Lower leg skin (tissue), 3 donors: ENCODE measurements around the gene TRUB2.

Source experiments
- POLR2A ChIP-seq, 2 donors: fragments of 450-650 bp; IDR thresholded peaks; one replicate each; pipeline ENCODE4 v1.6.1; 2016 to 2017; ENCODE audit warnings: antibody characterized with exemption in 2 of 2, mild to moderate bottlenecking in 1 of 2, moderate library complexity in 1 of 2
- TF ChIP-seq, protein P1 (sequence below), 3 donors: fragments of 450-650 bp; IDR thresholded peaks; one replicate each; pipeline ENCODE4 v1.5.1; 2016; ENCODE audit warnings: antibody characterized with exemption in 3 of 3, mild to moderate bottlenecking in 3 of 3, moderate library complexity in 2 of 3

DNA sequence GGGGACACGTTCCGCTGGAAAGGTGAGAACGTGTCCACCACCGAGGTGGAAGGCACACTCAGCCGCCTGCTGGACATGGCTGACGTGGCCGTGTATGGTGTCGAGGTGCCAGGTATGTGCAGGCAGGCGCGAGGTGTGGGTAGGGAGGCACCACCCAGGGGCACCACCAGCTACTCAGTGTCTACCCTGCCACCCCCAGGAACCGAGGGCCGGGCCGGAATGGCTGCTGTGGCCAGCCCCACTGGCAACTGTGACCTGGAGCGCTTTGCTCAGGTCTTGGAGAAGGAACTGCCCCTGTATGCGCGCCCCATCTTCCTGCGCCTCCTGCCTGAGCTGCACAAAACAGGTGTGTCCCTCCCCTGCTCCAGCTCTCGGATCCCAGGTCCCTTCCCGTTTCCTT, 33.2 kb upstream of the TRUB2 start:
- TF ChIP-seq, protein P1, sequence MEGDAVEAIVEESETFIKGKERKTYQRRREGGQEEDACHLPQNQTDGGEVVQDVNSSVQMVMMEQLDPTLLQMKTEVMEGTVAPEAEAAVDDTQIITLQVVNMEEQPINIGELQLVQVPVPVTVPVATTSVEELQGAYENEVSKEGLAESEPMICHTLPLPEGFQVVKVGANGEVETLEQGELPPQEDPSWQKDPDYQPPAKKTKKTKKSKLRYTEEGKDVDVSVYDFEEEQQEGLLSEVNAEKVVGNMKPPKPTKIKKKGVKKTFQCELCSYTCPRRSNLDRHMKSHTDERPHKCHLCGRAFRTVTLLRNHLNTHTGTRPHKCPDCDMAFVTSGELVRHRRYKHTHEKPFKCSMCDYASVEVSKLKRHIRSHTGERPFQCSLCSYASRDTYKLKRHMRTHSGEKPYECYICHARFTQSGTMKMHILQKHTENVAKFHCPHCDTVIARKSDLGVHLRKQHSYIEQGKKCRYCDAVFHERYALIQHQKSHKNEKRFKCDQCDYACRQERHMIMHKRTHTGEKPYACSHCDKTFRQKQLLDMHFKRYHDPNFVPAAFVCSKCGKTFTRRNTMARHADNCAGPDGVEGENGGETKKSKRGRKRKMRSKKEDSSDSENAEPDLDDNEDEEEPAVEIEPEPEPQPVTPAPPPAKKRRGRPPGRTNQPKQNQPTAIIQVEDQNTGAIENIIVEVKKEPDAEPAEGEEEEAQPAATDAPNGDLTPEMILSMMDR (IDR thresholded peaks at IDR 0.05): no peak
- TF ChIP-seq POLR2A (IDR thresholded peaks at IDR 0.05): no peak
